ENCODE data around the gene LAGE3. TPM values are rescaled to one million over a fixed set of nuclear protein-coding genes. Genes with fewer than 3 reads are reported as not detected.
A peak's percentile ranks its signal among the peaks of the same experiment; 100 is the strongest.

LAGE3 gene
- total RNA-seq, 1 experiment from 2014 or later, result 122 TPM

DNA sequence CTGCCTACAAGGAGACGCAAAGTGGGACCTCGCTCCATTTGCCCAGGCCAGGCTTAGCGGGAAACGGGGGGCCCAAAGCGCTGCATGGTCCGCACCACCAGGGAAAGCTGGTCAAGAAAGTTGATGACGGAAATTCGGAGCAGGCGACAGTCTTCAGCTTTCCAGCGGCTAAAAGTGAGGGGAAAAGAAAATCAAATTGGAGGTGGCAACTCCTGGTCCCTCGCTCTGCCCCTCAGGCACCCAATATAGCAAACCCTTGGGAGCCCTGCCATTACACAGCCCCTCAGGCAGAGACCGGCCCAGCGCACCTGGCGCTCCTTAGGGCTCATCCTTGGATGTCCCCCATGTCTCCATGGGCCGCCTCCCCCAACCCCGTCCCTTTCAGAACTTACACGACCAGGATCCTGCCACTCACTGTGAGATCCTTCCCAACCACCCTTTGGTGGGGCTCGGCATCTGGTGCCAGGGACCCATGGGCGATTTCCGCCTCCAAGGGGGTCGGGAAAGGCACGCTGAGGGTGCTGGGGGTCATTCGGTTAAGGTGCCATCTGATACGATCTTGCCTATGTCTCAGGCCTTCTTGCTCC, 1.1 kb downstream of the LAGE3 start:
- DNase-seq (ENCODE audit: low spot score), result no peak

DNA sequence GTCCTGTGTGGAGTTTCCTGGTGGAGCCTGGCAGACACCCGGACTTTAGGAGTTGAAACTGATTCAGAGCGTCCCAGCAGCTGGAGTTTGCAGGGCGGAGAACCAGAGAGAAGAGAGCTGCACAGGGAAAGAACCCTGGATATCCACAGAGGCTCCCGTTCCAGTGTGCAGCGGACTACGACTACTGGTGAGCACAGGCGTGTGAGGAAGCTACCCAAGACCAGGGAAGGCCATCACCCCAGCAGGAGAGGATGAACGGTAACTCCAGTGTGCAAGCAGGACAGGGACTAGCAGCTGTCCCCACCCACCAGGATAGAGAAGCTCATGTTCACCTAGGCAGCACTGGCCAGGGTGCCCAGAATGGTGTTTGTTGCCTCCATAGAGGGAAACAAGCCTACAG, 2.3 kb downstream of the LAGE3 start:
- DNase-seq (ENCODE audit: low spot score), result no peak

DNA sequence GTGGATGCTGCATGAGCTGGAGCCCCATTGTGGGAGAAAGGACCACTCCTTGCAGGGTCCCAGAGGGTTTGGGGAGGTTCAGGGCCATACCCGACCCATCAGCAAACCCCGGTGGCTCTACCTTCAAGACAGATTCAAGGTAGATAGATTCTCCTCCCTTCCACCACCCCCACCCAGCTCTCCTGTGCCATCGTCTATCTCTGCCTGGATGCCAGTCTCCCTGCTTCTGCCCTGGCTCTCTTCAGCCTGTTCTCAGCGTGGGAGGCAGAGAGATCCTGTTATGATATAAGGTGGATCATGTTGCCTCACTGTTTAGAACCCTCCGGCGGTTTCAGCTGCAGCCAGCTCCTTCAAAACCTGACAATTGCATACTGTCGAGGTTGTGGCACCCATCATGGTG, 5.4 kb downstream of the LAGE3 start:
- DNase-seq (ENCODE audit: low spot score), result no peak

DNA sequence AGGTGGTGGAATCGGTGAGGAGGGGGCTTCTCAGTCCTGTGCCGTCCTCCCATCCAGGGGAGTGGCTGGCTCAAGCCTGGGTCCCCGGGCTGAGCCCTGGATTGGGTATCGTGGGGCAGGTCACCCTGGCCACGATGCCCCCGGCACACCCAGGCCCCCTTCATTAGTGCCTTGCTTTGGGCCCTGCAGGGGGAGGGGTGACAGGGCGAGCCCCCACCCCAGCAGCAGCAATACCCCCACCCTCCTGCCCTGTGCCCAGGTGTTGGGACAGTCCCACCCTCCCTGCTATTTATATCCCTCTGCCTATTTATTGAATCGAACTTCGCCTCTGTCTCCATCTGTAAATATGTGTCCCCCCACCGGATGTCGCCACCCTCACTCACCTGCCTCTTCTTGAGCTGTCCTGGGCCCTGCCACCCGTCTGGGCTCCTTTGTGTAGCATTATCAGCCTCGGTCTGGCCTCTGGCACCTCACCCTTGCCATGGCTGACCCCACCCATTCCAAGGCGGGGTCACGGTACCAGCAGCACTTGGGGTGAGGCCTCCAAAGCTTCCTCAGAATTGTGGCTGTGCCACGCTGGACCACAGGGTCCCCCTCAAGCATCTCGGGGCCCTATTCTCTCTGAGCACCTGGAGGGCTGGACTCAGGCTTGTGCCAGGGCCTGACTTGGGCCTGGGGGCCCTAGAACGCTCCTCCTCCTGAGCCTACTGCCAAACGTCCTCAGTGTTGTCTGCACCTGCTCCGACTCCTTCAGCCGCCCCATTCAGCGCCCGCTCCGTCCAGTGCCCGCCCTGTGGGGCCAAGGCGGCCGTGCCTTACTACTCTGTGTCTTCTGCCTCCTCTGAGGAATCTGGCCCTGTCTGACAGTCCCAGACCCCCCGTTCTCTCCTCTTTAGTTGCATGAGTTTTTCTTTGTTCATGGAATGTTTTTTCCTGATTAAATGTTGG, 6.1 kb downstream of the LAGE3 start:
- no peak for DNase-seq (ENCODE audit: low spot score)

DNA sequence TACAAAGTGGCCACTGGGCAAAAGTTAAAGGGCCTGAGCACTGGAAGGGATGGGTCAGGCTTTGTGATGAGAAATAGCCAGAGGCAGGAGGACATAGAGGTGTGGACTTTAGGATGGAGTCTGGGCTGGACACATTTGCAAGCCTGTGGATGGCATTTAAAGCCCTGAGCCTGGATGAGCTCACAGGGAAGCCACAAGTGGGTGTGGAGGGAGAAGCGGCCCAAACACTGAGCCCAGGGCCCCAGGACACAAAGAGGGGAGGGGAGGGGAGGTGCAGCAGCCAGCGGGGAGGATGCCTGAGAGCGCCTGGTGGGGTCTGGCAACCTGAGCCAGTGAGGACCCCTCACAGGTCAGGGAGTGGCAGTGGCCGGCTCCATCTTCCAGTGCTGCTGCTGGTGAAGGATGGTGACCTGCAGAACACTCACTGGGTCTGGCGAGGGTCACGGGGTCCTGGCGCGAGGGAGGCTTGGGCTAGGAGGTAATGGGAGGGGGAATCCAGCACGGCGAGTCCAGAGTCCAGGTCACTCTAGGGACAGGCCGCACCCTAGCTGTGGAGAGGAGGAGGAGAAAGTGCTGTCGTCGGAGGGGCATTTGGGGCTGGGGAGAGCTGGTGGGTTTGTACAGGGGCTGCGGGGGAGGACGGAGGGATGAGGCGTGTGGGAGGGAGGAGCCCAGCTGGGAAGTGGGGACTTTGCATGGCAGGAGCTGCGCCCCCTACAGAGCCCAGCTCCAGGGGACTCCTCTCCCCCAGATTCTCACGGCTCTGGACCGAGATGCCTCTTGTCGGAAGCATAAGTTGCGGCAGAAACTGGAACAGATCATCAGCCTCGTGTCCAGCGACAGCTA, 7.0 kb downstream of the LAGE3 start:
- DNase-seq (ENCODE audit: low spot score), result no peak

DNA sequence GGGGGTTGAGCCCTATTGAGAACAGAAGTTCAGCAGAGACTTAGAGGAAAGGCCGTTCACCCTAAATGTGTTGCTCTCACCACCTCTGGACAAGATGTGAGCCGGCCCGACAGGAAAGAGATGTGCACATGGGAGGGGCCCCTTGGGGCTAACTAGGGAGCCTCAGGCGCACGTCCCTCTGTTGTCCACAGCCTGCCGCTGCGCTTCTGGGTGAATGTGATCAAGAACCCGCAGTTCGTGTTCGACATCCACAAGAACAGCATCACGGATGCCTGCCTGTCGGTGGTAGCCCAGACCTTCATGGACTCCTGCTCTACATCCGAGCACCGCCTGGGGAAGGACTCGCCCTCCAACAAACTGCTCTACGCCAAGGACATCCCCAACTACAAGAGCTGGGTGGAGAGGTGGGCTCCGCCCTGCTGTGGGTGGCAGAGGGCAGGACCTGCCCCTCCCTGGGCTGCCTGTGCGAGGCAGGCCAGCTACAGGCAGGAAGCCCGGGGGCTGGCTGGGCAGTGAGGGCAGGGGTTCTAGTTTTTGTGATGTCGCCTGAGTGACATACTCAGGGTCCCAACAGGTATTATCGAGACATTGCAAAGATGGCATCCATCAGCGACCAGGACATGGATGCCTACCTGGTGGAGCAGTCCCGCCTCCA, 8.0 kb downstream of the LAGE3 start:
- no peak for DNase-seq (ENCODE audit: low spot score)

DNA sequence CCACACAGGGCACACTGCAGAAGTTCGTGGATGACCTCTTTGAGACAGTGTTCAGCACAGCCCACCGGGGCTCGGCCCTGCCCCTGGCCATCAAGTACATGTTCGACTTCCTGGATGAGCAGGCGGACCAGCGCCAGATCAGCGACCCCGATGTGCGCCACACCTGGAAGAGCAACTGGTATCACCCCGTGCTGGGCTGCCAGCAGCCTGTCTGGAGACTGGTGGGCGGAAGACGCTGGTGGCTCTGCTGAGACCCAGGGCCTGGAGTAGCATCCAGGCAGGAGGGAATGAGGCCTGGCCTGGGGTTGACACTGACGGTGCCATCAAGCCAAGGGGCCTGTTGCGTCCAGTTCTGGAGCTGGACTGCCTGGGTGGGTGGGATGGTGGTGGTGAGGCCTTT, 8.6 kb downstream of the LAGE3 start:
- DNase-seq (ENCODE audit: low spot score), result no peak

DNA sequence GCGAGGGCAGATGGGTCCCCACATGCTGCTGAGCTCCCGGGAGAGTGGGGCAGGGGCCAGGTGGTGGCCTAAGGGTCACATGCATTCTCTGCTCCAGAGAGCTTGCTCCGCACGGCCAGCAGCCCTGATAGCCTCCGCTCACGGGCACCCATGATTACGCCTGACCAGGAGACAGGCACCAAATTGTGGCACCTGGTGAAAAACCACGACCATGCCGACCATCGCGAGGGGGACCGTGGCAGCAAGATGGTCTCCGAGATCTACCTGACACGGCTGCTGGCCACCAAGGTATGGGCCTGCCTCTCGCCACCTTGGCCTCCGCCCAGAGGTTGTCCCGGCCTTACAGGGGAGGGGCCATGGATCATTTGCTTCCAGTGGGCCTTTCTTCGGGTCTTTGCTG, 9.2 kb downstream of the LAGE3 start:
- no peak for DNase-seq (ENCODE audit: low spot score)

DNA sequence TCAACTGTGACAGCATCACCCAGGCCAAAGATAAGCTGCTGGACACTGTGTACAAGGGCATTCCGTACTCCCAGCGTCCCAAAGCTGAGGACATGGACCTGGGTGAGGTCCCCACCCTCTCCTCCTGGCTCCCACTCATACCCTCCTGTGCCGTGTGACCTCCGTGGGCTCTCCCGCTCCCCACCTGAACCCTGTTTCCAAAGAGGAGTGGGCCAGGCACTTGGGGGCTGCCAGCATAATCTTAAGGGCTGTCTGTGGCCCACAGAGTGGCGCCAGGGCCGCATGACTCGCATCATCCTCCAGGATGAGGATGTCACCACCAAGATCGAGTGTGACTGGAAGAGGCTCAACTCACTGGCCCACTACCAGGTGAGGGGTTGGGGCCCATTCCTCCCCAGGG, 10.0 kb downstream of the LAGE3 start:
- no peak for DNase-seq (ENCODE audit: low spot score)

DNA sequence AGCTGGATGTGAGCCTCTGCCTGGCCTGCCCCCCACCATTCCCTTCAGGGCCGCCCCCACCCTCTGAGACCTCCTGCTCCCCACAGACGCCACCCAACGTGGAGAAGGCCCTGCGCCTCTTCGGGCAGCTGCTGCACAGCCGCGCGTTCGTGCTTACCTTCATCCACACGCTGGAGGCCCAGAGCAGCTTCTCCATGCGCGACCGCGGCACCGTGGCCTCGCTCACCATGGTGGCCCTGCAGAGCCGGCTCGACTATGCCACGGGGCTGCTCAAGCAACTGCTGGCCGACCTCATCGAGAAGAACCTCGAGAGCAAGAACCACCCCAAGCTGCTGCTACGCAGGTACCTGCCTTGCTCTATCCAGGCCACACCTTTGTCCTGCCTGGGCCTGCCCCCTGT, 10.9 kb downstream of the LAGE3 start:
- no peak for DNase-seq (ENCODE audit: low spot score)

DNA sequence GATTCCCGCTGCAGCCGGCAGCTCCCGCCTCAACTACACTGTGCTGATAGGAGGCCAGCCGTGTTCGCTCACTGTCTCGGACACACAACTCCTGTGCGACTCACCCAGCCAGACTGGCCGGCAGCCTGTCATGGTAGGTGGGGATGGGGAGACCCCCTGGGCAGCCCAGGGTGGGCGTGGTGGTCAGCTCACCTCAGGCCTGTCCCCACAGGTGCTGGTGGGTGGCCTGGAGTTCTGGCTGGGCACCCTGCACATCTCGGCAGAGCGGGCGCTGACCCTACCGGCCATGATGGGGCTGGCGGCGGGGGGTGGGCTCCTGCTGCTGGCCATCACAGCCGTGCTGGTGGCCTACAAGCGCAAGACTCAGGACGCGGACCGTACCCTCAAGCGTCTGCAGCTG, 11.5 kb downstream of the LAGE3 start:
- no peak for DNase-seq (ENCODE audit: low spot score)

DNA sequence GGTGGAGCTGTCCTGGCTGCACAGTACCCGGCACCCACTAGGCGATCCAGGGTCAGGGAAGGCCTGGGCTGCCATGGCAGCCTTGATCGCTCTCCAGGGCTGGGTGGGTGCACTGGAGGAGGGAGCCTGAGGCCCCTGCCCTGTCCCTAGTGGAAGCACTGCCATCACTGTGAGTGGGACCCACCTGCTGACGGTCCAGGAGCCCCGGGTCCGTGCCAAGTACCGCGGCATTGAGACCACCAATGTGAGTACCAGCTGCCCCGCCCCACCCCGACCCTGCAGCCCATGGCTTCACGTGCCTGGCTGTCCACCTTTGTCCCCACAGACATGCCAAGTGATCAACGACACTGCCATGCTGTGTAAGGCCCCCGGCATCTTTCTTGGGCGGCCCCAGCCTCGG, 12.2 kb downstream of the LAGE3 start:
- no peak for DNase-seq (ENCODE audit: low spot score)

DNA sequence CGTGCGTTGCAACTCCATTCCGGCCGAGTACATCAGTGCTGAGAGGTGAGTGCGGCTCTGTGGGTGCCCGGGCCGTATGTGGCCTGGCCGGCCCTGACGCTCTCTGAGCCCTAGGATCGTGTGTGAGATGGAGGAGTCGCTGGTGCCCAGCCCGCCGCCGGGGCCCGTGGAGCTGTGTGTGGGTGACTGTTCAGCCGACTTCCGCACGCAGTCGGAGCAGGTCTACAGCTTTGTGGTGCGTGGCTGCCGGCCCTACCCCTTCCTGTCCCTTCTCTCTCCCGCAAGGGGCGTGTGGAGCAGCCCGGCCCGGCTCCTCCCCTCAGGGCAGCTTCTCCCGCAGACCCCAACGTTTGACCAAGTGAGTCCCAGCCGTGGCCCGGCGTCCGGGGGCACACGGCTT, 13.0 kb downstream of the LAGE3 start:
- no peak for DNase-seq (ENCODE audit: low spot score)

DNA sequence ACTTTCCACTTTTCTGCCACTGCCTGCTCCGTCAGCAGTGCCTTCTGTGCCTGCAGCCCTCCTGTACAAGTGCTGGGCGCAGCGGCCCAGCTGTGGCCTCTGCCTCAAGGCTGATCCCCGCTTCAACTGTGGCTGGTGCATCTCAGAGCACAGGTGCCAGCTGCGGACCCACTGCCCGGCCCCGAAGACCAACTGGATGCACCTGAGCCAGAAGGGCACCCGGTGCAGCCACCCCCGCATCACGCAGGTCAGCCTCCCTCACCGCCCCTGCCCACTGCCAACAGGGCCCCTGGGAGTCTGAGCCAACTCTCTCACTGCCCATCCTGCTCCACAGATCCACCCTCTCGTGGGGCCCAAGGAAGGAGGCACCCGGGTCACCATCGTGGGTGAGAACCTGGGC, 13.5 kb downstream of the LAGE3 start:
- DNase-seq (ENCODE audit: low spot score), result no peak

DNA sequence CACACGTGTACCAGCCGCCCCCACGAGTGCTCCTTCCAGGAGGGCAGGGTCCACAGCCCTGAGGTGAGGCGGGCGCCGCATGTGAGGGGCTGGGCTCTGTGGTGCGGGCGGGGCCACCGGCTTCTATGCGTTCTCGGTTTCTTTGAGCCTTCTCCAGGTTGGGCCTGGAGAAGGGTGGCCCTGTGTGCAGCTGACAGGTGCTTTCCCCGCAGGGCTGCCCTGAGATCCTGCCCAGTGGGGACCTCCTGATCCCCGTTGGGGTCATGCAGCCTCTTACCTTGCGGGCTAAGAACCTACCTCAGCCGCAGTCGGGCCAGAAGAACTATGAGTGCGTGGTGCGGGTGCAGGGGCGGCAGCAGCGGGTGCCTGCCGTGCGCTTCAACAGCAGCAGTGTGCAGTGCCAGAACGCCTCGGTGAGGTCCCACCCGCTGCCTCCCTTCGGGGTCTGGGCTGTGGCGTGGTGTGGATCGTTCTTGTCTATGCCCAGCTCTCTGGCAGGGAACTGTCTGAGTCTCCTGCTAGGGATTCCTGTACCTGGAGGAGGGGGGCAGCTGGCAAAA, 14.2 kb downstream of the LAGE3 start:
- no peak for DNase-seq (ENCODE audit: low spot score)

DNA sequence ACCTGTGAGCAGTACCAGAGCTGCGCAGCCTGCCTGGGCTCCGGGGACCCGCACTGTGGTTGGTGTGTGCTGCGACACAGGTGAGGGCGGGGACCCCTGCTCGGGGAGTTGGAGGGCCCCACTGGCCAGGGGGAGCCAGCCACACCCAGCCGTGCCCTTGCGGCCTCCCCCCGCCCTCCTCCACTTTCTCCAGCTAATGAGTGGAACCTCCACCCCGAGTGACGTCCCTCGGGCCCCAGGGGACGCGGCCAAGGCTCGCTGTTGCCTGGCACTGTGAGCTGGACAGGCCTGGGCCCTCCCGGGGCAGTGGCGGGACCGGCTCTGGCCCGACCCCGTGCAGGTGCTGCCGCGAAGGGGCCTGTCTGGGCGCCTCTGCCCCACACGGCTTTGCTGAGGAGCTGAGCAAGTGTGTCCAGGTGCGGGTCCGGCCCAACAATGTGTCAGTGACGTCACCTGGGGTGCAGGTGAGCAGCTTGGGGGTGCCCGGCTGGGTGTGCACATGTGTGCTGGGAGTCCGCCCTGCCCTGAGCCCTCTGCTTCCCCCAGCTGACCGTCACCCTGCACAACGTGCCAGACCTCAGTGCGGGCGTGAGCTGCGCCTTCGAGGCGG, 15.4 kb downstream of the LAGE3 start:
- no peak for DNase-seq (ENCODE audit: low spot score)

DNA sequence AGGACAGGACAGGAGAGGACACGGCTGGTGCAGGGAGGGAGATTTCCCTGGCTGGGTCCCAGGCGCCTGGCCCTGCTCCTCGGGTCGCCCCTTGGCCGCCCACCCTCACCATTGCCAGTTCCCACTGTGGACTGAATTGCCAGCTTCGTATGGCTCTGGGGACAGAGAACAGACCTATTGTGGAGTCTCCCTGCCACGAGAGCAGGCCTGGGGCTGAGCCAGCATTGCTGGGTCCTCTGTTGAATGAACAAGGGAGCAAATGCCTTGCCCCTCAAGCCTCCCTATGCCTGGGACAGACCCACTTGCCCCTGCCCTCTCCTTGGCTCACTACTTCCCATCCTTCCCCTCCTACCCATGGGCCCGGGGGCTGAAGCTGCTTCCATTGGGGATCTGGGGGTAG, 16.7 kb downstream of the LAGE3 start:
- DNase-seq (ENCODE audit: low spot score), result no peak

DNA sequence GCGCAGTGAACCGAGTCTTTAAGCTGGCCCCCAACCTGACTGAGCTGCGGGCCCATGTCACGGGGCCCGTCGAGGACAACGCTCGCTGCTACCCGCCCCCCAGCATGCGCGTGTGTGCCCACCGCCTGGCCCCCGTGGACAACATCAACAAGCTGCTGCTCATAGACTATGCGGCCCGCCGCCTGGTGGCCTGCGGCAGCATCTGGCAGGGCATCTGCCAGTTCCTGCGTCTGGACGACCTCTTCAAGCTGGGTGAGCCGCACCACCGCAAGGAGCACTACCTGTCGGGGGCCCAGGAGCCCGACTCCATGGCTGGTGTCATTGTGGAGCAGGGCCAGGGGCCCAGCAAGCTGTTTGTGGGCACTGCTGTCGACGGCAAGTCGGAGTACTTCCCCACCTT, 18.8 kb downstream of the LAGE3 start:
- no peak for DNase-seq (ENCODE audit: low spot score)

DNA sequence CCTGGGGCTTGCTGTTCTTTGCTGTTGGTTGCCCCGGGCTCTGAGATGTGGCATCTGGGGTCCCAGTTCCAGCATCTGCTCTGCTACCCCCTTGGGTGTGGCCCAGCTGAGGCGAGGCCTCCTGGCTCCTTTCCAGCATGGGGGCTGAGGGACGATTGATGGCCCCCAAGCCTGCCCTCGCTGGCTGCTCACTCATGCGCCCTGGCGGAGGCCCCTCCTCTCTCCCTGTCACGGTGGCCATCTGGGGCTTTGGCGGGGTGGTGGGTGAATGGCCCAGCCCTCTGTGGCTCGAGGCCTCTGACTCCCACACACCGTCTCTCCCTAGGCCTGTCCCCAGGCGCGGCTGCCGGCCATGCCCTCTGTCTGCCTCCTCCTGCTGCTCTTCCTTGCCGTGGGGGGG, 19.2 kb downstream of the LAGE3 start:
- DNase-seq (ENCODE audit: low spot score), result no peak

DNA sequence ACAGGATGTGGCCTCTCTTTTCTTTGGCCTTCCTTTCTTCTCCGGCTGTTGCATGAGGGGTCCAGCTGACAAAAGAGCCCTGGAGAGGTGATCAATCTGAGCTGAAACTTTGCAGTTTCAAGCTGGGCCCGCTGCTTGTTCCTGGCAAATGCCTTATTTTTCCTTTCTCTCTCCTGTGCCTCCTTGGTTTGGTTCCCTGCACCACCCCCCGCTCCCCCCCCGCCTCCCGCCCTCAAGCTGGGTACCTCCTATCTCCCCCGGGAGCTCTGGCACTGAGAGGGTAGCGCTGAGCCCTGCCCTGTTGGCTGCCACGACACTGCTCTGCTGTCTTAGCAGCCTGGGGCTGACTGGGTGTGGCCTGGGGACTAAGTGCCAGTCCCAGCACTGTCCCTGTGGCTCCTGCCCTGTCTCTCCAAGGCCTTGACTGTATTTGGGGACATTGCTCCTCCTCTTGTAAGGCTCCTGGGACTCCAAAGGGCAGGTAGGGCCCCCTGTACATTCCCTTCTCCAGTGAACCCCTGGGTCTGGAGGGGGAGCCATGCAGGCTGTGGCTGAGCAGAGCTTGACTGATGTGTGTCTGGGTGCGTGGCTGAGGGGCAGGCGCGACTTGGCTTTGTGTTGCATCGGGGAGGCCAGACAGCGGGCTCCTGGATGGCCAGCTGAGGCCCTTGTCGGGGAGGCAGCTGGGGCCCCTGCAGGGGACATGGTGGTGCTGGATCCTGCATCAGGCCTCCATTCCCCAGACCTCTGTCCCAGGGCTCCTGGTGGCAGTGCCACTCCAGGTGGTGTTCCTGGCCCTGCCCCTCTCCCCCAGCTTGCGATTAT, 19.9 kb downstream of the LAGE3 start:
- peak; percentile 45 for DNase-seq (ENCODE audit: low spot score)
